ENCODE results near the gene HEXIM2. TPM values are rescaled to one million over a fixed set of nuclear protein-coding genes. Genes with fewer than 3 reads are reported as not detected.
A peak's percentile ranks its signal among the peaks of the same experiment; 100 is the strongest.

Gene HEXIM2
- total and polyA plus RNA-seq, 2 of the 13 experiments (the other 11 are each of a cell fraction or from before 2014, with no cell fraction given), result 27.1 to 32.4 TPM

GRCh38 chr17:45123930-45124796 lies 37.5 kb upstream of the HEXIM2 start (continued):
- TF ChIP-seq, protein P1, sequence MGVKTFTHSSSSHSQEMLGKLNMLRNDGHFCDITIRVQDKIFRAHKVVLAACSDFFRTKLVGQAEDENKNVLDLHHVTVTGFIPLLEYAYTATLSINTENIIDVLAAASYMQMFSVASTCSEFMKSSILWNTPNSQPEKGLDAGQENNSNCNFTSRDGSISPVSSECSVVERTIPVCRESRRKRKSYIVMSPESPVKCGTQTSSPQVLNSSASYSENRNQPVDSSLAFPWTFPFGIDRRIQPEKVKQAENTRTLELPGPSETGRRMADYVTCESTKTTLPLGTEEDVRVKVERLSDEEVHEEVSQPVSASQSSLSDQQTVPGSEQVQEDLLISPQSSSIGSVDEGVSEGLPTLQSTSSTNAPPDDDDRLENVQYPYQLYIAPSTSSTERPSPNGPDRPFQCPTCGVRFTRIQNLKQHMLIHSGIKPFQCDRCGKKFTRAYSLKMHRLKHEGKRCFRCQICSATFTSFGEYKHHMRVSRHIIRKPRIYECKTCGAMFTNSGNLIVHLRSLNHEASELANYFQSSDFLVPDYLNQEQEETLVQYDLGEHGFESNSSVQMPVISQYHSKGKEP (CRISPR knock-in tag; IDR thresholded peaks at IDR 0.05), result no peak
- TF ChIP-seq, protein P2, sequence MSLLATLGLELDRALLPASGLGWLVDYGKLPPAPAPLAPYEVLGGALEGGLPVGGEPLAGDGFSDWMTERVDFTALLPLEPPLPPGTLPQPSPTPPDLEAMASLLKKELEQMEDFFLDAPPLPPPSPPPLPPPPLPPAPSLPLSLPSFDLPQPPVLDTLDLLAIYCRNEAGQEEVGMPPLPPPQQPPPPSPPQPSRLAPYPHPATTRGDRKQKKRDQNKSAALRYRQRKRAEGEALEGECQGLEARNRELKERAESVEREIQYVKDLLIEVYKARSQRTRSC (CRISPR knock-in tag; IDR thresholded peaks at IDR 0.05; ENCODE audit: low read depth), result no peak
- TF ChIP-seq RFX3 (CRISPR knock-in tag; IDR thresholded peaks at IDR 0.05) (peak; percentile 87), SOX13 (IDR thresholded peaks at IDR 0.05) (no peak), SOX13 (CRISPR knock-in tag; conservative IDR thresholded peaks at IDR 0.05 in 1 of 2, IDR thresholded peaks at IDR 0.05 in 1 of 2) (peak in 1 of 2 experiments; percentile 31; a peak in 1 of 4 replicates), ZFP91 (CRISPR knock-in tag; IDR thresholded peaks at IDR 0.05; ENCODE audit: borderline replicate concordance) (no peak; the same call in 1 of the 2 replicates), ZC3H13 (CRISPR knock-in tag; IDR thresholded peaks at IDR 0.05) (no peak), REPIN1 (CRISPR knock-in tag; IDR thresholded peaks at IDR 0.05; ENCODE audit: borderline replicate concordance, low read depth) (no peak), USF2 (IDR thresholded peaks at IDR 0.05; ENCODE audit: low read depth, low read length) (no peak), USF2 (CRISPR knock-in tag; IDR thresholded peaks at IDR 0.05; ENCODE audit: borderline replicate concordance) (no peak), ZNF572 (CRISPR knock-in tag; IDR thresholded peaks at IDR 0.05) (peak; percentile 74; the same call in 1 of the 2 replicates), MTF1 (CRISPR knock-in tag; IDR thresholded peaks at IDR 0.05) (no peak), CAMTA2 (CRISPR knock-in tag; IDR thresholded peaks at IDR 0.05; ENCODE audit: borderline replicate concordance) (peak; percentile 34; the same call in 1 of the 2 replicates), ZNF251 (CRISPR knock-in tag; IDR thresholded peaks at IDR 0.05) (no peak), NCOA2 (CRISPR knock-in tag; IDR thresholded peaks at IDR 0.05) (peak; percentile 62), ZBTB7A (CRISPR knock-in tag; IDR thresholded peaks at IDR 0.05) (0 out of 2 replicates have a peak, but pooled peaks have one; percentile 14), HIC2 (CRISPR knock-in tag; IDR thresholded peaks at IDR 0.05; ENCODE audit: low read depth) (peak; percentile 92), XRCC5 (optimal IDR thresholded peaks at IDR 0.05; ENCODE audit: low read length) (no peak), POLR2G (IDR thresholded peaks at IDR 0.05; ENCODE audit: low read depth, low read length) (peak; percentile 76), SRSF4 (IDR thresholded peaks at IDR 0.05; ENCODE audit: low read depth, low read length, poor library complexity, severe bottlenecking) (no peak)
